Stimulated activated CD8-positive, alpha-beta memory T cell treated with anti-CD3 and anti-CD28 coated beads, Interleukin-7, amount 100 ng/mL, for 4 hours (primary cell): ENCODE data around the gene ACAP2.
"Not testable (repeated sequence)": the region's sequence is repeated elsewhere in the genome, so short reads cannot be mapped to it uniquely, and the experiment has no call there.

Experiments
- DNase-seq, 2 donors: peaks; one replicate each; pipeline ENCODE4 v3.0.0-alpha.2; 2020; ENCODE audit warnings: low read depth in 2 of 2

Gene ACAP2

DNA sequence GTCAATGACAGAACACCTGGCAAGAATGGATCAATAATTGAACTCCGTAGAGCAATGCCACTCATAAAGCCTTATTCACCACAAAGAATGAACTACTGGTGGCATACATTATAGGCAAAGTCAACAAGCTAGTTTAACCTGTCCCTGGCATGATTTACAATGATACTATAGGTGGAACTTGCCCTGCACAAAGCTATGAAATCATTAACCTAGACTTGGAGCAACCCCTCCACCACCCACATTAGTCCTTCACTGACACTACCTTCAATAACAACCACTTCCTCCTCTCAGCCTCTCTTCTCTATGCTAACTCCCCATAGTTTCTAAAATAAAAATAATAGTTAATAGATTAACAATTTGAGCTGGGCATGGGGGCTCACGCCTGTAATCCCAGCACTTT is 54.4 kb downstream of the ACAP2 start:
- DNase-seq, result no peak

DNA sequence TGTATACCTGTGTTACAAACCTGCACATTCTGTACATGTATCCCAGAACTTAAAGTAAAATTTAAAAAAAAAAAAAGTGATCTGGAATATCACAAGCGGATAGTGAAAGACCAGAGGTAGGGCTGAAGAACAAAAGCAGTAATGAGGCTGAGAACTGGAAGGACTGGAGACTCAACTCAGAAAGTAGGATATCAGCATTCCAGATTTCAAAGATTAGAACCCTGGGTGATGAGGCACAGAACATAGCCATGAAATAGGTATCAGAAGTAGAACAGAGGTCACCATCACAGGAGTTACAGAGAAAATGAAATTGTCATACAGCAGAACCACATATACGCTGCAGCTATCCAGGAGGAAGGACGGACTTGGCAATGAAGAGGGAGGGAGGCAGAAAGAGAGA is 56.1 kb downstream of the ACAP2 start:
- no peak for DNase-seq

DNA sequence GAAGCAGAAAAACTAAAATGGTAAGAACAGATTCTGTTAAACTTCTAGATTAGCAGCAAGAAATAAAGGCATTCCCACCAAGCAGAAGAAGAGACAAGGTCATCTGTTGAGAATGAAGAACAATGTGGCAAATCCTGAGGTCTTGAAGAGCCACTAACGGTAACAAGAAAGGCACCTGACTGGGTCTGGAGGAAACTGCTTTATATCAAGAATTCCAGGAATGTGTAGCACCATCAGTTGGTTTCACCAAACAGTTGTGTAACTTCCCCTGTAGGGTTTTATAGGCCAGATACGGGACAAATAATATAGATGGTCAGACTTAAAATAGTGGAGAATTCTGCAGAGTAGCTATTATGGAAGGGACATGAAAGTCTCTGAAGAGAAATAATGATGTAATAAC is 57.3 kb downstream of the ACAP2 start:
- DNase-seq, result no peak

DNA sequence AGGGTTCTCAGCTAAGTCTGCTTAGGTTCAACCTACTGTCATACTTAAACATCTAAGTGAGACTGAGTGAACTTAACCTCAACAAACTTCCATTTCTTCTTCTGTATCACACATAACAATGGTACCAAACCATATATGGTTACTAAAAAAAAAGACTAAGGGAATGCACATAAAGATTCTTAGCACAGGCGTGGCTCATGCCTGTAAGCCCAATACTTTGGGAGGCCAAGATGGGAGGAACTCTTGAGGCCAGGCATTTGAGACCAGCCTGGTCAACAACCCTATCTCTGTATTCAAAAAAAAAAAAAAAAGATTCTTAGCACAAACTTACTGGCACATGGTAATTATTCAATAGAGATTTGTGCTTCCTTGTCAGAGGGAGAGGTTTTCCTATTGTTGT is 57.9 kb downstream of the ACAP2 start:
- no peak for DNase-seq

DNA sequence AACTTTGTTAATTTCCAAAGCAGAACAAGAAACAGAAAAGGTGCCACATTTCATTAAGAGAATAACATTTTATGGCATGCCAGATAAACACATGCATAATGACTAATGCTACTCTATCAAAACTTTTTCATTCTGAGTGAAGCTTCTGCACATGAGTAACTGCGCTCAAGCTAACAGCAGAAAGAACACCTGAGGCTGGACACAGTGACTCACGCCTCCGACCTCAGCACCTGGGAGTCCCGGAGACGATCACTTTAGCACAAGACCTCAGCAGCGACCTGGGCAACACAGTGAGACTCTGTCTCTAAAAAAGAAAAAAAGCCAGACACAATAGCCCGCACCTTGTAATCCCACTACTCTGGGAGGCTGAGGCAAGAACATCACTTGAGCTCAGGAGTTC is 70.6 kb downstream of the ACAP2 start:
- no peak for DNase-seq

DNA sequence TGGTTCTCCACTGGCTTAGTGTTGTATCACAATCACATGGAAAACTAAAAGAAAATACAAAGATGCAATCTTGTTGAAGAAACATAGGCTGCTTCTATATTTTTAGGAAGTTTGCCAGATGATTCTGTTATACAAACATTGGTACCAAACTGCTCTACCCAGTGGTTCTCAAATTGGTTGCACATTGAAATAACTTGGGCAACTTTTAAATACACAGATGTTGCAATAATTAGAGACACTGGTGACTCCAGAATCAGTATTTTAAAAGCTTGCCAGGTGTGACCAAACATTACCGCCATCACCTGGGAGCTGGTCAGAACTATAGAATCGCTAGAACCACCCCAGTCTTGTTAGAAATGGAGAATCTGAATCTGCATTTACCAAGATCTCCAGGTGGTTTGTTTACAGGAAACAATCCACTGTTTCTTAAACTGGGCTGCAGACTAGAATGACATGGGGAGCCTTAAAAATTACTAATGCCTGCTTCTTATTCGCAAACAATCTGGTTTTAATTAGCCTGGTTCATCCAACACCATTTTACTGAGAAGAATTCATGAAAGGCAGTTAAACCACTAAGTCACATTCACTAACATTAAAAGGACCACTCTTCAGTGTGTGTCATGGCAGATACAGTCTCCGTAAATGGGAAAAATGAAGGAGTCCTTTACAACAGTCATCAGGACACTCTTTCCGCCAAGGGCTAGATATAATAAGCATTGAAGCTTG is 76.5 kb downstream of the ACAP2 start:
- DNase-seq, result no peak

DNA sequence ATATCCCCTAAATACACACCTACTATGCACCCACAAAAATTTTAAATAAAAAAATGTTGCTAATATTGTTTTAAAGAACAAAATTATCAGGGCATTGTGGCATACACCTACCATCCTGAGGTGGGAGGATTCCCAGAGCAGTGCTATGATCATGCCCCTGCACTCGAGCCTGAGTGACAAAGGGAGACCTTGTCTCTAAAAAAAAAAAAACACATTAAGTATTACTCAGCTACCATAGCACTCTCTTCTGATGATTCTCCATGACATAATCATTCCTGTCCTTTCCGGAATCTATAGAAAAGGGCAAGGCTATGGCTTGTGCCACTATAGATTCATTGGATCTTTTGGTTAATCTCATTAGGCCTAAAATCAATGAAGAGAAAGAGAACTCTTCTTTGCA is 77.4 kb downstream of the ACAP2 start:
- no peak for DNase-seq

DNA sequence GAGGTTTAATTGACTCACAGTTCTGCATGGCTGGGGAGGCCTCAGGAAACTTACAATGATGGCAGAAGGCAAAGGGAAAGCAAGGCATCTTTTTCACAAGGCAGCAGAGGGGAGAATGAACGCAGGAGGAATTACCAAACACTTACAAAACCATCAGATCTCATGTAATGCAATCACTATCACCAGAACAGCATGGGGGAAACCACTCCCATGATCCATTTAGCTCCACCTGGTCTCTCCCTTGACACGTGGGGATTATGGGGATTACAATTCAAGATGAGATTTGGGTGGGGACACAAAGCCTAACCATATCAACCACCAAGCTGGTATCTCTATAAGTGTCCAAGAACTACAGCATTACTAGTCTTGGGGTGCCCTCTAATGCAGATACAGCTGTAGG is 85.0 kb downstream of the ACAP2 start:
- not testable (repeated sequence) for DNase-seq

DNA sequence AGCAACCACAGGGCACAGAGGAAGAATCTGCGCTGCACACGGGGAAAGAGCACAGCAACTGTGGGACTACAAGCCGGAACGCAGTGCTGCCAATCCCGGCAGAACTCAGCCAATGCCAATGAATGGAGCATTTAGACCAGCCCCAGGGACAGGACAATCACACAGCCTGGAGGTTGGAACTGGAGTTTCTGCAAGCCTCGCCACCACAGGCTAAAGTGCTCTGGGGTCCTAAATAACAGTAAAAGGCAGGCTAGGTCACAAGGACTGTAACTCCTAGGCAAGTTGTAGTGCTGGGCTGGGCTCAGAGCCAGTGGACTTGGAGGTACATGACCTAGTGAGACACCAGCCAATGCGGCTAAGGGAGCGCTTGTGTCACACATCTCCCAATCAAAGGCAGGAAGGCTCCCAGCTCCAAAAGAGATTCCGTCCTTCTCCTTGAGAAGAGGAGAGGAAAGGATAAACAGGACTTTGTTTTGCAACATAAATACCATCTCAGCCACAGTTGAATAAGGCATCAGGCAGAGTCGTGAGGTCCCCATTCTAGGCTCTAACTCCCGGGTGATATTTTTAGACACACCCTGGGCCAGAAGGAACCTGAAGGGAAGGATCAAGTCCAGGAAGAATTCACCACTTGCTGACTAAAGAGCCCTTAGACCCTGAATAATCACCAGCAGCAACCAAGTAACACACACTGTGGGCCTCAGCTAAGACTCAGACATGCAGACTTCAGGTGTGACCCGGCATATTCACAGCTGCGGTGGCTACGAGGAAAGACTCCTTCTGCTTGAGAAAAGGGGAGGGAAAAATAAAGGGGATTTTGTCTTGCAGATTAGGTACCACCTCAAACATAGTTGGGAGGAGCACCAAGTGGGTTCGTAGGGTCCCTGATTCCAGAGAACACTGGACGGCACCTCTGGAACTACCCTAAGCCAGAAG is 86.4 kb downstream of the ACAP2 start:
- no peak for DNase-seq

DNA sequence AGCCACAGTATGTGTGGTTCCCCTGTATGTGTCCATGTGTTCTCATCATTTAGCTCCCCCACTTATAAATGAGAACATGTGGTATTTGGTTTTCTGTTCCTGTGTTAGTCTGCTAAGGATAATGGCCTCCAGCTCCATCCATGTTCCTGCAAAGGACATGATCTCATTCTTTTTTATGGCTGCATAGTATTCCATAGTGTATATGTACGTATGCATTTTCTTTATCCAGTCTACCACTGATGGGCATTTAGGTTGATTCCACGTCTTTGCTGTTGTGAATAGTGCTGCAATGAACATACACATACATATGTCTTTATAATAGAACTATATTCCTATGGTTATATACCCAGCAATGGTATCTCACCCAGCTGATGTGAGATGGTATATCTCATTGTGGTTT is 88.8 kb downstream of the ACAP2 start:
- DNase-seq, result not testable (repeated sequence)

DNA sequence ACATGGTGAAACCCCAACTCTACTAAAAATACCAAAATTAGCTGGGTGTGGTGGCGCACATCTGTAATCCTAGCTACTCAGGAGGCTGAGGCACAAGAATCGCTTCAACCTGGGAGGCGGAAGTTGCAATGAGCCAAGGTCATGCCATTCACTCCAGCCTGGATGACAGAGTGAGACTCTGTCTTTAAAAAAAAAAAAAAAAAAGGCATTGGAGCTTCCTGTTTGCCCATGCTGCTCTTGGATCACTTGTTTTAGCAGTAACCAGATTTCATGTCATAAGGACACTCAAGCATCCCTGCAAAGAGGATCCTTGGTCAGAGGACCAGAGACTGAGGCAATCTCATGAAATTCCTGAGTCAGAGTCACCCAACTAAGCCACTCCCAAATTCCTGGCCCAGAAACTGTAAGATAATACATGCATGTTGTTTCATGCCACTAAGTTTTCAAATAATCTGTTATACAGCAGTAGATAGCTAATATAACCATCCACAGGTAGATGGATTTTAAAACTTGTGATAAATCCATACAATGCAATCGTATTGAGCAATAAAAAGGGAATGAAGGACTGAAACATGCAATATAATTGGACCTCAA is 89.8 kb downstream of the ACAP2 start:
- no peak for DNase-seq

DNA sequence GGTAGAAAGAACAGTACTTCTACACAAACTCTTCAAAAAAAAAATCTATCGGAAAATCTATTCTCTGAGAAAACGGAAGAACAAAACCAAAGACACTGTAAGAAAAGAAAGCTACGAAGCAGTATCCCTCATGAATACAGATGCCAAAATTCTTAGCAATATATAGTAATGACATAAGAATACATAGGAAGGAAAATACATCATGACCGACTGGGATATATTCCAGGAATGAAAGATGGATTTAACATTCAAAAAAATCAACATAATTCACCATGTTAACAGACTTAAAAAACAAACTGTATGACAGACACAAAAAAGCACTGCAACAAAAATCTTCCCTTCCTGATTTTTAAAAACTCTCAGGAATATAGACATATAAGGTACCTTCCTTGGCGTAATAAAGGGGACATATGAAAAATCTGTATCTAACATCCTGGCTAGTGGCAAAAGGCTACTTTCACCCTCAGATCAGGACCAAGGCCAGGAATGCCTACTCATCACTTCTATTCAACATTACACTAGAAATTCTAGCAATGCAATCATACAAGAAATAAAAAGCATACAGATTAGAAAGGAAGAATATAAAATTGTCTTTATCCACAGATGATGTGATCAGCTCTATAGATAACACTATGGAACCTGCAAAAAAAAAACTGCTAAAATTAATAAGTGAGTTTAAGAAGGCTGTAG is 94.2 kb downstream of the ACAP2 start:
- no peak for DNase-seq

DNA sequence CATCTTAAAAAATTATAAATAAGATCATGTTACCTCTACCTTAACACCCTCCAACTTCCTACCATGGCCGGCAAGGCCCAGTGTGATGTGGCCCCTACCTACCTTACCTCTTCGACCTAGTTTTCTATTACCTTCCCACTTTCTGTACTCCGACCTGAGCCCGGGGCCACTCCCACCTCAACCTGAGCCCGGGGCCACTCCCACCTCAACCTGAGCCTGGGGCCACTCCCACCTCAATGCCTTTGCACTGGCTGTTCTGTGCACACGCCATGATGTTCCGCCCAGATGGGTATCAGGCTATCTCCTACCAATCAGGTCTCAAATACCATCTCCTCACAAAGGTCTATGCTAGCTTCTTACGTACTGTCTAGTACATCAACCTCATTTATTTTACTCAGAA is 105.1 kb downstream of the ACAP2 start:
- no peak for DNase-seq

DNA sequence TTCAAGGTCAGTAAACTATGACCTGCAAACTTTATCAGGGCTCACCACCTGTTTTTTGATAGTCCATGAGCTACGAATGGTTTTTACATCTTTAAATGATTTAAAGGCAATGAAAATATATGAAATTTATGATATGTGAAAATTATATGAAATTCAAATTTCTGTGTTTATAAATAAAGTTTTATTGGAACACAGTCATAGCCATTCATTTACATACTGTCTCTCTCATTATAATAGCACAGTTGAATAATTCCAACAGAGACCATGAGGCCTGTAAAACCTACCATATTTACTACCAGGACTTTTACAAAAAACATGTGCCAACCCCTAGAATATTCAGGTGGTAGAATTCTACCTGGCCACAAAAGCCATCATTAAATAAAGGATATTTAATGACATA is 107.9 kb downstream of the ACAP2 start:
- no peak for DNase-seq

DNA sequence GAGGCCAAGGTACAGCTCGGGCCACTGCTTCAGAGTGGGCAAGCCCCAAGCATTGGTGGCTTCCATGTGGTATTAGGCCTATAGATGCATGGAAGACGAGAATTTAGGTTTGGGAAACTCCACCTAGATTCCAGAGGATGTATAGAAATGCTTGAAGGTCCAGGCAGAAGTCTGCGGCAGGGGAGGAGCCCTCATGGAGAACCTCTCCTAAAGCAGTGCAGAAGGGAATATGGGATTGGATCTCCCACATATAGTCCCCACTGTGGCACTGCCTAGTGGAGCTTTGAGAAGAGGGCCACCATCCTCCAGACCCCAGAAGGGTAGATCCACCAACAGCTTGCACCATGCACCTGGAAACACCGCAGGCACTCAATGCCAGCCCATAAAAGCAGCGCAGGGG is 123.8 kb downstream of the ACAP2 start:
- DNase-seq, result no peak

DNA sequence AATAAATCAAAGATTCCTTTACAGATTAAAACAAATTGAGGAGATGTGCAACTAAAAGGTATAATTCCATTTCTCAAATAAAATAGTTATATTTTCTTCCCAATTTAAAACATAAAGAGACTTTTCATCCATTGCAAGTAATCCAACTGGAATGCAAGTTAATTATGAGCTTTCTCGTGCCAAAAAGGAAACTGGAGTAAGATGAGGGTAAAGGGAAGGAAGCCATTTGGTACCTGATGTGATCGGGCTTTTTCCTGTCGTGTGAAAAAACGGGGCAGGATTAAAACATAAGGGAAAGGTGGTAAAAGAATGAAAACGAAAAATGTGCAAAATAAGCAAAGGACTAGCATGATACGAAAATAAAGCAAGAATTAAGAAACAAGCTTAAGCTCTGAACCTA is 130.1 kb downstream of the ACAP2 start:
- DNase-seq, result no peak

DNA sequence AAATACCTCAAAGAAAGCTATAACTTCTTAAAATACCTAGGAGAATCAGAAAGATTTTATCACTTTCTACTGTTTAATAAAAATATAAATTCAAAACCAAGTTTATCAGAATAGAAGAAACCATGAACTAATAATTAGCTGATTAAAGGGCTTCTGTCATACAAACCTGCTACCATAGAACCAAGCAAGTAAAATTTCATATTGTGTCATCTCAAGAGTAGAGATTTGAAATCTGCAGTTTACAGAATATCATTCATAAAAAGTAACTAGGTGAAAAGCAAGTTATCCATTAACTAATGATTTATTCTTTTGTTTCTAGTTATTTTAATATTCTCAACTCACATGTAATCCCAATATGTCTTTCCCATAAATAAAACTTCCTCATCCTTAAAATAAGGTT is 135.1 kb downstream of the ACAP2 start:
- no peak for DNase-seq

DNA sequence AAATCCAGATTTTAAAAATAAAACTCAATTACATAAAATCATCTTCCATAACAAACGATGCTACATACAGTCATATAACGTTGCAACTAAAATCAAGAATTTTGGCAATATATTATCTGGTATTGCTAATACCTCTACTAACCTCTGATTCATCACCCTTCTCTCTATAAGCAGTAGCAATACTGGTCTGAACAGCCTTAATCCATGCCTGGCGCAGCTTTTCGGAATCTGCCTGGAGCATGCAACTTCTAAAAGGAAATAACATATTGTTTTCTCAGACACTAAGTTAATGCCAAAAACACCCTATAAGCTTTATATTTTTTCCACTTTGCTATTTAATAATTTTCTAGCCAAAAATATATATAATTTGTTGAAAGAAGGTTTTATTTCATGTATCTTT is 136.5 kb downstream of the ACAP2 start:
- DNase-seq, result no peak

DNA sequence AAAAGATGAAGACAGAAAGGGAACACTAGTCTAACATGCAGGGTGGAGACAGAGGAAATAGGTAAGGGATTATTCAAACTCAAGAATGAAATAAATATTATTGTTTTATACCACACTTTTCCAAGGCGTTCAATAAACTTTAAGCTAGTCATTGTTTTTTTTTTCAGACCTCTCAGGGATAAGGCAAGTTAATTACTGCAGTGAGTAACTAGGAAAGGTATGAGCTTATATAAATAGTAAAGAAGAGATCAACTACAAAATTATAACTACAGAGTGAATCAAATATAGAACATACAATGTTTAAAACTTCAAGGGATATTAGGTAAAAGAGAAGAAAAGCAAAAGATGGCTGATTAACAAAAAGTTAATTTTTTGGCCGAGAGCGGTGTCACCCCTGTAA is 140.4 kb downstream of the ACAP2 start:
- no peak for DNase-seq

DNA sequence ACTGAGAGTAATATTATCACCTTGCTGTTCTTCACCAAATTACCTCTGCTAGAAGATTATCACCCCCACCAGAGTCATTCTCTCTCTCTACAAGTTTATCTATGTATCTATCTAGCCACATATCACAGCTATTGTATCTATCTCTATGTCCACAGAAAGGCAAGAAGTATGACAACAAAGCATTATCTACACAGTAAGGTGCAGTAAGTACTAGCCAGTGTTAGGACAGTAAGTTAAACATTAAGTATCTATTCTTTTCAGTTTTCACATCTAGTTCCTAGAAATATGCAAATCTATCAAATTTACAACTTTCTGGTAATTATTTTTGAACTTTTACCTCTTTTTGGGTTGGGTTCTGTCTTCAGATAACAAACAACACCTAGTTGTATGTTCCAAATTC is 145.4 kb downstream of the ACAP2 start:
- no peak for DNase-seq

DNA sequence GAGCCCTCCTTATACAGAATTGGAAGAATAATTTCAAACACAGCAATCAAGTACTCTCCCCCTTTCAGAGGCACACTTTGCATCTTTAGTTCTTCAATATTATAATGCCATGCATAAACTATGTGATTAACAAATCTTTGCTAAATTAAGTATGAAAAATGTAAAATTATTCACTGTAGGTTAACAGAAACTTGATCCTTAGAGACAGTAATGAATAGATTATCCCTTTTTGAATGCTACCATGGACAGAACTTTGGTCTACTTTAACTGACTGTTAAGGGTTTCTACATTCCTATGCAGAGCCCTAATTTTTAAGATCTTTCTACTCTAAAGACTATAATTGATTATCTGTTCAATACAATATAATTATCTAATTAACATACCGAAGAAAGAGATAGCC is 146.2 kb downstream of the ACAP2 start:
- DNase-seq, result no peak

DNA sequence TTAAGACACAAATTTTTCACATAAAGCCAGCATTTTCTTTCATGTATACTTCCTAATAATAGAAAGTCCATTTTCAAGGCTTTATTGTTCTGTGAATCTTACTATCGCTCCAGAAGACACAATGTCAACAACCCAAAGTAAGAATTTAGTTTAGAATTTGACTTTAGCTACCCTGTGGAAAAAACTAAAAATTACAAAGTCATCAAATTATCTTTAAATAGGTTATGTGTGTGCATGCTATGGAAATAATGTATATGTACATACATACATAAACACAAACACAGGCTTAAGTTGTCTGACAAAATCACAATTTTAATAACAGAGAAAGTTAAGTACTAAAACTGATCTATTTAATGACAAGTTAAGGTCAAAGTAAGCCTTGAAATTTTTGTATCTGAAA is 151.7 kb downstream of the ACAP2 start:
- DNase-seq, result no peak
